GM21786 (cell line): ENCODE results near the gene MARCHF11.

ENCODE experiments used
- ATAC-seq: cut with Tn5 transposase; IDR thresholded peaks from one replicate; pipeline ENCODE4 v1.9.1; 2021; ENCODE audit not compliant: unreplicated experiment

MARCHF11 gene

GRCh38 chr5:16057277-16057676 is 122.3 kb downstream of the MARCHF11 start:
- no peak for ATAC-seq

DNA sequence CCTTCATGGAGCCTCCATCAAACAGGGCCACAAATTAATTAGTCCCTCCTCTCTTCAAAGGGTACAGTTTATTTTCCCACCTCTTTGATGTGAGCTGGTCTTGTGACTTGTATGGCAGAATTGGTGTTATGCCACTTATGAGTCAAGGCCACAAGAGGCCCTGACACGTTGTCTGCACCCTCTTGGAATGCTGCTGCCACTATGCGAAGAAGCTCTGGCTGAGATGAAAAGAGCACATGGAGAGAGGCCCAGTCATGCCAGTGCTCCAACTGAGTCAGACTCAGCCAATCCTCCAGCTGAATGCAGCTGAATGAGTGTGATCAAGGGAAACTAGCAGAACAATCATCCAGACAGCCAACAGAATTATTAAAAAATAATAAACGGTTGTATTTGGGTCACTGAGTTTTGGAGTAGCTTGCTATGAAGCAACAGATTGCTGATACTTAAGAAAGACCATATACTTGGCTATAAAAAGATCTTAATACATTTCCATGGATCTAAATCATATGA is 128.3 kb downstream of the MARCHF11 start:
- ATAC-seq, result no peak

GRCh38 chr5:16050414-16050813 is 129.2 kb downstream of the MARCHF11 start:
- no peak for ATAC-seq

GRCh38 chr5:16049761-16050160 is 129.8 kb downstream of the MARCHF11 start:
- no peak for ATAC-seq

DNA sequence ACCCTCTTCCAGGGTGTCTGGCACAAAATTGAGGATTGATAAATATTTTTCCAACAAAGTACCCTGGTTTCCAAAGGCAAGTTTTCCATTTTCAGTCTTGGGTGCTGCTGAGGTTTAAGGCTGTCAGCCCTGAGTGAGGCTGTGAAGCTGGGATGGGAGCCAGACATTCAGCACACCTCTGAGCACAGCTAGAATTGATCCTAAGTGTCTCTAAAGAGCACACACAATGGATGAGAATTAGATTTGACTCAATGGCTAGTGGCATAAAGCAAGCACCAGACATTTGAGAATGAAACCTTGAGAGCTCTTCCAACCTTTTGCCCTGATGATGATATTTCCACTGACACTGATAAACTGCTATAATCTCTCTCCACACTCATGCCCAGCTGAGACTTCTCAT is 131.5 kb downstream of the MARCHF11 start:
- no peak for ATAC-seq

GRCh38 chr5:16043349-16043965 is 136.1 kb downstream of the MARCHF11 start:
- ATAC-seq, result no peak

- no peak for ATAC-seq
These were observed 142.3 kb downstream of the MARCHF11 start for GRCh38 chr5:16037121-16037845.

DNA sequence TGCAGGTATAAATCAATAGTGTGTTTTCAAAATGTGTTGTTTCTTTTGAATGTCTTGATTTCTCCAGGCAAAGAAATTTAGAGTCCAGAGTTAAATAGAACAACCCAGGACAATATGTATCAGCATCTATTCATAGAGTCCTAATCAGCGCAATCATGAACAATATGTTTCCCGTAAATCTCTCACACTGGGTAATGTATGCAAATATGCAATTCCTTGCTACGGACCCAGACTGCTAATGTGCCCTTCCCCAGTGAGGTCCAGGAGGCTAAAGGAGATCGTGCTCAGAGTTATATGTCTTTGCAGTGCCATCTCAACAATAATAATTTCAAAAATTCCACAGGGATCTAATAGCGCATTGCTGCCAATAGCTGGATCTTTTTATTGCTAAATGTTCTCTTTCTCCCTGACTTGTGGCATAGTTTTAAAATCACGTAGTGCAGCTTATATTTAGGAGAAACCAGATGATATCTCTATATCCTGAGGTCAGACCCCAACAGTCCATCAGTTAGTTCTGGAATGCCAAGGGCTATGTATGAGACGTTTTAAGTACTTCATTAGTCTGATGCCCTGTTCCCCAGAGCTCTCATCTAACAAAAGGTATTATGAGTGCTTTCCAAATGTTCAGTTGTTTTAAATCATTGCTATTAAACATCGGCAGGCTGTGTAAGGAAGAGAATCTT is 145.1 kb downstream of the MARCHF11 start:
- no peak for ATAC-seq

- ATAC-seq, result no peak
These were observed 146.2 kb downstream of the MARCHF11 start for GRCh38 chr5:16033187-16033925.

GRCh38 chr5:16028708-16029107 is 150.9 kb downstream of the MARCHF11 start:
- no peak for ATAC-seq

DNA sequence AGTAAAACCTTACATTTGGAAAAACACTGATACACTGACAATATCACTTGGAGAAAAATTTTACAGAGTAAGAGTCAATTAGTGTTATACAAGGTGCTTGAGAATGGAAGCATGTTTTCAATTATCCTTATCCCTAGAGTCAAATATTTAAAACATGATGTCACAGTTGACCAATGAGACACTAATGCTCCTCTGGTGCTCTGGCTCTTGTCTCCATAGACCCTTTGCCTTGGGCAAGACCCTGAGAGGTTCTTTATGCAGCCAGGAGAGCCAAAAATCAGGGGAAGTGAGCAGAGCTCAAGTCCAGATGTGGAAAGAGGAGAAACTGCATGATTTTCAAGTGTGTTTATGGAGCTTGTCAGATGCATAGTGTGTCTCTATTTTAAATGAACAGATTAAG is 153.9 kb downstream of the MARCHF11 start:
- ATAC-seq, result no peak

GRCh38 chr5:16018970-16019369 is 160.6 kb downstream of the MARCHF11 start:
- no peak for ATAC-seq

DNA sequence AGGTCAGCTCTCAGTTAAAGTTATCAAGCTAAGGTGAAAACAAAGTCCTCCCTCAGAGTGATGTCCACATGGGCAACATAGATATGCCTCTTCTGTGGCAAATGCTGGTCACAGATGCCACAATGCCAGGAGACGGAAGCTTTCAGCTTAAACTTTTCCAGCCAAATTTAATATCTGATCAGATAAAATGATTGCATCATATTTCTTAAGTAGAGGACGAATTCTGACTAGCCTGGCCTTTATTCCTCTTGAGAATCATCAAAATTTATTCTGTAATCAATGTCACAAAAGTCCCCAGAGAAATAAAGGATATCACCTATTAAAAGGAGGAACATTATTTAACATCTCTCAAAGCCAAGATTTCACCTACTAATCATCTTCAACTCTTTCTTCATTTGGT is 161.9 kb downstream of the MARCHF11 start:
- no peak for ATAC-seq
